ENCODE data around the gene RBM4.

GRCh38 chr11:66607126-66607834, 31.2 kb upstream of the RBM4 start:
- TF ChIP-seq CTCF (IDR thresholded peaks at IDR 0.05) (no peak), EP300 (IDR thresholded peaks at IDR 0.05) (no peak)
